Activated T-cell treated with anti-CD3 and anti-CD28 coated beads for 24 hours (primary cell): ENCODE results near the gene ZMYM4.
"Not testable (repeated sequence)": the region's sequence is repeated elsewhere in the genome, so short reads cannot be mapped to it uniquely, and the experiment has no call there.

Experiments used
- DNase-seq: peaks from one replicate; pipeline ENCODE4 v3.0.0-alpha.2; 2020; ENCODE audit warnings: low read depth

ZMYM4 gene

DNA sequence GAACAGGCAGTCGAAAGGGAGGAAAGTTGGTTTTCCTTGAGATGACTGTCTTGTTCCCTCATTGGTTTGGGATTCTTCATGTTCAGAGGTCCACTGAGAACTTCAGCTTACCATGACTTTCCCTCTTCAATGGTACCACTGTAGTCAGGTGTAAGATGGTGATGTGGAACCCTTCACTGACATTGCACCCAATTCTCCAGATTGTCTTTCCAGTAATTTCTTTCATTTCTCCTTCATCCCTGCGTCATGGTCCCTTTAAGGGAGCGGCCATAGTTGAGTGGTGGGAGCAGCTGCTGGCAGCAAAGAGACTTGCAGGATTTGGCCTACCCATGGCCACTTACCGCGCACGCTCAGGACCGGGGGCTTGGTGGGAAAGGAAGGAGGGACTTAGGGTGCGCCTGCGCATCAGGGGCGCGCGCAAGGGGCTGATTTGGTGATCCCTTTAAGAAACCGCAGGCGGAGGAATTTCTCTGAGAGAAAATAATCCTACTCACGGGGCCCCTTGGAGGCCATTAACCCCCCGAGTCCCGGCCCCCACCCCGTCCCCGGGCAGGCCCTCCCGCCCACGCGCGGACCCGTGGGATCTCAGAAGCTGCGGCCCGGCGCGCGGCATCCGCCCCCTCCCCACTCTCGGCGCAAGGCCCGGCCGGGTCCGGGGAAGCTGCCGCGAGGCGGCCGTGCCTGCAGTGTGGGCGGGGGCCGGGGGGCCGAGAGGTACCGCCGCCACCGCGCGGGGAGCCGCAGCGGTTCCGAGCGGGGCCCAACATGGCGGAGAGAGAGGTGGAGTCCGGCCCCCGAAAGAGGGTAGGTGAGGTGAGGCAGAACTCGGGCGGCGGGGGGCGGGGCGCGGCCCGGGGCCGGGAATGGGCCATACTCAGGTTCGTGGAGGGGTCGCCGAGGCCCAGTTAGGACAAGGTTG is at the start of gene ZMYM4:
TSS of gene ZMYM4 (plus strand) at position 428 of the 919 bp plus-strand sequence. CDS start at position 766, 338 bp downstream.
- DNase-seq = peak; percentile 87

DNA sequence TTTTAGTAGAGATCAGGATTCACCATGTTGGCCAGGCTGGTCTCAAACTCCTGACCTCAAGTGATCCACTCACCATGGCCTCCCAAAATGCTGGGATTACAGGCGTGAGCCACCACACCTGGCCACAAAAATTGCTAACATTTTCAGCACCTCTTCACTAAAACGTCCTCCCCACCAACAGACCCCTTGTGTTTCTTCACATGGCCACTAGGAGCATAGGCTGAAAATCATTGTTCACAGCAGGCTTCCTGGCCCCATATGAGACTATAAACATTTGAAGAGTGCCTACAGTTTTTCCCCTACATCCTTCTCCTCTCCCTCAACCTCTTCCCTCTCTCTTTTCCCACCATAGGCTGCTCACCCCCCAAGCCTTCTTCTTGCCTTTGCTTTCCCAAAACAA is 47.5 kb upstream of the ZMYM4 start:
- DNase-seq = peak; percentile 1

DNA sequence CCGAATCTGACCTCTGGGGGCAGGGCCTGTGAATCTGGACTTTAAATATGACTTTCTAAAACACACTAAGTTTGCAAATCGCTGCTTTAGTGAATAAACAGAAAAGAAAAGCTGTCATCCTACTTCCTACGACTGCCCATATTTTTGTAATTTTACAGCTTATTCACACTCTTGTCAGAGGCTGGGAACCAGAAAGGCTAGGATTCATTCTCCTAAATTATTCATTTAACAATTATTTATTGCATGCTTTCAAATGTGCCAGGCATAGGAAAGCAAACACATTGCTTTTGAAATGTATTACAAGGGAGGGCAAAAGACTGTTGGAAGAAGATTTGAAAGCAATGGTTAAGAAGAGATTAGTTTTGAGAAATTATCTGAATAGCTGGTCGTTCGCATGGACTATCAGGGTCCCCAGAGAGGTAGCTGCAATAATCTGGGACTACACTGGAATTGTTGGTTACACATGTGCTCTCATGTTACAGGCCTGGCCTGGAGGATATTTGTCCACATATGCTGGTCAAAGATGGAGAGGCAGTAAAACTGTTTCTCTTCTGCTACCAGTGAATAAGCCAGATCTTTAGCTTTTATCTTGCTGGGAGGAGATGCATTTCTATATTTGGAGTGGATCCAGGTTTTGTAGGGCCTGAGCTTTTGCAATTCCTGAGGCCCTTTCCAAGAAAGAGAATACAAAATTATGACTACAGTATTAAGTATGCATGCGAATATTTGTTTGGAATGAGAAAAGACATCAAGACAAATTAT is 46.0 kb upstream of the ZMYM4 start:
- no peak for DNase-seq

DNA sequence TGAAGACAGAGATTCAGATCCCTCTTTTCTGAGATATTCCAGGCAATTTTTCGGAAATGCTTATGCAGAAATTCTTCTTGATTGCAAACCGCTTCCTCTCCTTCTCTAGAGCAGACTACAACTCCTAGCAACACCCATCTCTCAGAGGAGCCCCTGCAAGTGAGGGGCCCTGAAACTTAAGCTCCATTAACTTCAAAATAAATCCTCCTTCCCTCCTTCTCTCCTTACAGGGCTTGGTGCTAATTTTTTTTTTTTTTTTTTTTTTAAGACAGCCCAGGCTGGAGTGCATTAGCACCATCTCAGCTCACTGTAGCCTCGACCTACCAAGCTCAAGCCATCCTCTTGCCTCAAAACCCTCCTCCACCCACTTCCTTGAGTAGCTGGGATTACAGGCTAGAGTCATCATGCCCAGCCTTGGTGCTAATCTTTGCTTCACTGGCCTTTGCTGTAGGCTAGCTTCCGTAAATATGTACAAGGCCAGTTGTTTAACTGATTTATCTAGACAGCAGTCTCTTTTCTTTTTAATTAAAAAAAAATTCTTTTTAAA is 45.4 kb upstream of the ZMYM4 start:
- no peak for DNase-seq

DNA sequence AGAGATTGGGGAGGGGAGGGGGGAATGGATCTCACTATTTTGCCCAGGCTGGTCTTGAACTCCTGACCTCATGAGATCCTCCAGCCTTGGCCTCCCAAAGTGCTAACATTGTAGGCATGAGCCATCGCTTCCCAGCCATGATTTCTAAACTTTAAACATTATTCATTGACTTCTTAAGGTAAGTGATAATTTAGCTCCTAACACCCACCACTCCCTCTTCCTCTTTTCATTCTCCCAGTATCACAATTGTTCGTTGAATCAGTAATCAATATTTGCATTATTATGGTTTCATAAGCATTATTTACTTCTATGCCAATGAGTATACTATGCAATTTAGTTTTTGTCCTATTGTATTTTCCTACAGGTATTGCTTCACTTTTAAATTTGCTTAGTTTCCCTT is 42.0 kb upstream of the ZMYM4 start:
- no peak for DNase-seq

DNA sequence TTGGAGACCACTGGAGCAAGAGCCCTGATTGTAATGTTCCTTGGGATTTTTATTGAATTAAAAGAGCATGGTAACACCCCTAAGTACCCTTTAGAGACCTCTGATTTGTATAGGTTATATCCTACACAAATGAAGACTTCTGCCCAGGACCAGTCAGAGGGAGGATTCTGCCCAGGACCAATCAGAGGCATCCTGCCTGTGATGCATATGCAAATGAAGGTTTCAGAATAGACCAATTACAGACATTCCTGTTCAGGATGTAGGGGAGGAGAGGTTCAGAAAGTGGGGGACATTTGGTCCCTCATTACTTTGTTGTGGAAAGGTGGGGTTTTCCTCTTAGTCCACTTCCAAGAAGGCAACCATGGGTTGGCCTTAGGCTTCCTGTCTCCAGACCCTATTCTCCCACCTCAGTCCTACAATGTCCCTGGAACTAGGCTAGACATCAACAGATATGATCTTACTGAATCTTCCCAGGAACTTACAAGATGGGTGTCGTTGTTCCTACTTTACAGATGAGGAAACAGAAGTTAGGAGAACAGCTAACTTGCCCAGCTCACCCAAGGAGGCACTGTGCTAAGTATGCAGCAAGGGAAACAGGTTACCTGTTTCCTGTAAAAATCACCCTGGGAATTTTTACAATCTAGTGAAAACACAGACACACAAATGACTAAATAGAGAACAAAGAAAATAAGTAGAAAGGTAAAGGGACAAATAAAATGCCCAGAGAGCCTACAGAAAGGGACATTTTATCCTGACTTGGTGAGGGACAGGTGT is 38.7 kb upstream of the ZMYM4 start:
- DNase-seq = no peak

DNA sequence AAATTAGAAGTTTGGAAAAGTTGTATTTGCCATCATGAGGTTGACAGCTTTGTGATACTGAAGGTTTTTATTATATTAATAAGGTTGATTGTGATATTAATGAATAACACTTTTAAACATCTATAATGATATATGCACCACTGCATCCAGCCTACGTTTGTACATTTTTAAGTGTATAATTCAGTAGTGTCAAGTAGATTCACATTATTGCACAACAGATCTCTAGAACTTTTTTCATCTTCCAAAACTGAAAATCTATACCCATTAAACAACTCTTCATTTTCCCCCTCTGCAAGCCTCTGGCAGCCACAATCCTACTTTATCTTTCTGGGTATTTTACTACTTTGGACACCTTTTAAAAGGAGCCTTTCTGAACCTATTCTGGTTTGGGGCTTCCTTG is 37.2 kb upstream of the ZMYM4 start:
- DNase-seq = no peak

DNA sequence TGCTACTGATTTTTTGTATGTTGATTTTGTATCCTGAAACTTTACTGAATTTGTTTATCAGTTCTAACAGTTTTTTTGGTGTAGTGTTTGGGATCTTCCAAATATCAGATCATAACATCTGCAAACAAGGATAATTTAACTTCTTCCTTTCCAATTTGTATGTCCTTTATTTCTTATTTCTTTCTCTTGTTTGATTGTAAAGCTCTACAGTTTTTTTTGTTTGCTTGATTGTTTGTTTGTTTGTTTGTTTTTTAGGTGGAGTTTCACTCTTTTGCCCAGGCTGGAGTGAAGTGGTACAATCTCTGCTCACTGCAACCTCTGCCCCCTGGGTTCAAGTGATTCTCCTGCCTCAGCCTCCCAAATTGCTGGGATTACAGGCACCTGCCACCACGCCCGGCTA is 31.7 kb upstream of the ZMYM4 start:
- not testable (repeated sequence) for DNase-seq

DNA sequence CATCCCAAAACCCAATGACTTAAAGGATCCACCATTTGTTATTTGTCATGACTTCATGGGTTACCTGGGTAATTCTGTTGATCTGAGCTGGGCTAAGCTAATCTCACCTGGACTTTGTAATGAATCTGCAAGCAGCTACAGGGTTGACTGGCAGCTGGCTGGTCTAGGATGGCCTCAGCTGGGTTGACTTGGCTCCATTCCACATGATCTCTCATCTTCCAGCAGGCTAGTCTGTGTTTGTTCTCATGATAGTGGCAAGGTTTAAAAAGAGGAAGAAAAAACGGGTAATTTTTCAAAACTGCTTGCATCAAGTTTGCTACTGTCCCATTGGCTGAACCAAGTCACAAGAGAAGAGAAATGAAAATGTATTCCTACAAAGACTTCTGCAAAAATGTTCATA is 24.8 kb upstream of the ZMYM4 start:
- DNase-seq = no peak

DNA sequence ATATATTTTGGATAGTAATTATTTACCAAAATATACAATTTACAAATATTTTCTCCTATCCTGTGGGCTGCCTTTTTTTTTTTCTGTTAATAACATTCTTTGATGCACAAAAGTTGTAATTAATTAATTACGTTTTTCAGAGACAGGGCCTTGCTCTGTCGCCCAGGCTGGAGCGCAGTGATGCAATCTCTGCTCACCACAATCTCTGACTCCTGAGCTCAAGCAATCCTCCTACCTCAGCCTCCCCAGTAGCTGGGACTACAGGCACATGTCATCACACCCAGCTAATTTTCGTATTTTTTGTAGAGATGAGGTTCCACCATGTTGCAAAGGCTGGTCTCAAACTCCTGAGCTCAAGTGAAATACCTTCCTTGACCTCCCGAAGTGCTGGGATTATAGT is 21.3 kb upstream of the ZMYM4 start:
- DNase-seq = no peak

DNA sequence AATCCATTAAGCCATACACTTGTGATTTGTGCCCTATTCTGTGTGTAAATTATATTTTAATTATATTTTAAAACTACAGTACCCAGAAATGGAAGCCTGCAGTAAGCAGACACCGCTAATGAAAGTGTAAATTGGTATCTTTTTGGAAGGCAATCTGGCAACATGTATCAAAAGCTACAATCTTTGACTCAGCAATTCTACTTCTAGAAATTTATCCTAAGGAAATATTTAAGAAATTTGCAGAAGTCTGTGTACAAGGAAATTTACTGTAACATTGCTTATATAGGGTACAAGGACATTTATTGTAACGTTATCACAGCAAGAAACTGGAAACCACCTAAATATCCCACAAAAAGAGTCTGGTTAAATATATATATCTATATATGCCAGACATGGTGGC is 14.6 kb upstream of the ZMYM4 start:
- DNase-seq = no peak

DNA sequence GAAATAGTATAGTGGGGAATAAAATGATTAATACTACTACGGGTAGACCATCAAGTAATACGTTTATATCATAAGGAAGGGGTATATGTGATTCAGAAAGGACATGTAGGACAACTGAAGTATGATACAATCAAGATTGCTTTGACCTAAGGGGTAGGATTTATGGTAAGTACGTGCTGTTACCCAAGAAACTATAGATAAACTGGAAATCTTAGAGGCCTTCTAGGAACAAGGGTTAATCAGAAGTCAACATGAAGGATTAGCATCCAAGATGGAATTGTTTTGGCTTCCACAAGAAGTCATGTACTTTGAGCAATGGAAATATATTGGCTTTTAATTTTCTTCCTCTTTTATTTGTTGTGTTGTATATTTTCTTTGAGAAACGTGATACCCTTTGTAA is 13.2 kb upstream of the ZMYM4 start:
- DNase-seq = no peak

DNA sequence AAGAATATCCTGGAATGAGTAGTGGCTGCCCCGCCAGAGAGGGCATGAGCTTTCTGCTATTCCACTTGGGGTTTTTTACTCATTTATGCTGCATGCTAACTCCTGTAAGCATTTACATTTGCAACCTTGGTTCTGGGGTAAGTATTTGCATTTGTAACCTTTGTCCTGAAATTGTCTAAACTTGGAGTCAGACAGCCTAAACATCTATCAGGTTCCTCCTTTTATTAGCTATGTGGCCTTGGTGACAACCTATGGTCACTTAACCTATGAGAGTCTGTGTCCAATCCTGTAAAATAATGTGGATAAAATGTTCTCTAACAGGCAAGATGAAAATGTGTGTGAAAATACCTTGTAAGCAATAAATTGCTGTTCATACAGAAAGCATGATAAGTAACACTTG is 8.9 kb upstream of the ZMYM4 start:
- DNase-seq = no peak

DNA sequence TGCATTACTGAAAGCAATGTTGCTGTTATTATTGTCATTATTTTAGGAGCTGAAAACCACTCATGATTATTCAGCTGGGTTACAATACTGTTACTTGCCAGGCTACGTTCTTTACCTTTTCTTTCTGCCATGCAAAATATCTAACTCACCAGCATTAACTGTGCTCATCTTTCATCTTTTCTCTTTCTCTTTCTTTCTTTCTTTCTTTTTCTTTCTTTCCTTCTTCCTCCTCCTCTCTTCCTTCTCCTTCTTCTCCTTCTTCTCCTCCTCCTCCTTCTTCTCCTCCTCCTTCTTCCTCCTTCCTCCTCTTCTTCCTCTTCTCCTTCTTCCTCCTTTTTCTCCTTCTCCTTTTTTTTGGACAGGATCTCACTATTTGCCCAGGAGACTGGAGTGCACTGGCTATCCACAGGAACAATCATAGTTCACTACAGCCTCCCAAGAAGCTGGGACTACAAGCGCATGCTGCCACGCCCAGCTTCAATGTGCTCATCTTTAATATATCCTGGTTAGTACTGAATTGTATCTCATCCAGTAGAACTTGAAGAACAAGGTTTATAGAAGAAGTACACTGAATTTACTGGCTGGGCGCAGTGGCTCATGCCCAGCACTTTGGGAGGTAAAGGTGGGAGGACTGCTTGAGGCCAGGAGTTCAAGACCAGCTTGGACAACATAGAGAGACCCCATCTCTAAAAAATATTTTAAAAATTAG is 6.9 kb upstream of the ZMYM4 start:
- DNase-seq = no peak

DNA sequence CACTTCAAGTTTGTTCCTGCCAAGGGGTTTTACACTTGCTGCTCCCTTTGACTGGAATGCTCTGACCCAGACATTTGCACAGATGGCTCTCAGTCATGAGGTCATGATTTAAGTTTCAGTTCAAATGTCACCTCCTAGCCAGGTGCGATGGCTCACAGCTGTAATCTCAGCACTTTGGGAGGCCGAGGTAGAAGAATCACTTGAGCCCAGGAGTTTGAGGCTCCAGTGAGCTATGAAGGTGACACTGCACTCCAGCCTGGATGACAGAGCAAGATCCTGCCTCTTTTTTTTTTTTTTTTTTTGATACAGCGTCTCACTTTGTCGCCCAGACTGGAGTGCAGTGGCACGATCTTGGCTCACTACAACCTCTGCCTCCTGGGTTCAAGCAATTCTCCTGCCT is 4.5 kb upstream of the ZMYM4 start:
- DNase-seq = no peak

DNA sequence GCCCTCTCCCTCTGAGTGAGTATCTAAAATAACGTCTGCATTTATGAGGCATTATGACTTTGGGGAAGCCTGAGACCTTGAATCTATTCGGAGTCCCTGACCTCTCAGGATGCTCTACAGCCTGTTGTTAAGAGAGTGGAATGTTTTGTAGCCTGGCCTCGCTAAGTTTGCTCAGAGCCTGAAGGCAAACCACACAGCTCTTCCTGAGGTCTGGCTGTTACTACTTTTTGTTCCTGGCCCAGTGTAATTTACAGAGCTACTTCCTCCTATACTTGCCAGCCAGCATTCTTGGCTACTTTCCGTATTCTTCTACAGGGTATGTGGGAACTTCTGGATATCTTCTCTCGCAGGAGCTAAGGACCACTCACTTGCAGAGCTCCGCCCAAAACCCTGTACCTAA is 3.6 kb upstream of the ZMYM4 start:
- DNase-seq = no peak

DNA sequence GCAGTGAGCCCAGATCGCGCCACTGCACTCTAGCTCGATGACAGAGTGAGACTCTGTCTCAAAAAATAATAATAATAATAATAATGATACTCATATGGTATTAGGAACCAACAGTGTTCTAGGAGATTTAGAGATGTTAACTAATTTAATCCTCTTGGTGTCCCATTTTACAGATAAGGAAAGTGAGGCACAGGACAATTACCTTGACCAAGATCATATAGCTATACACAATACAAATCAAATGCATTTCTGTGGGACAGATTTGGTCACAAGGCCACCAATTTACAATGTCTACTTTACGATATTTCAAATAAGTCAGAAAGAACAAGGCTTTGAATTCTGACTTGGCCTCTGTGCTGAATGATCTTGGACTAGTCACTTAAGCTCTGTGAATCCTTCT is 2.2 kb upstream of the ZMYM4 start:
- DNase-seq = no peak

DNA sequence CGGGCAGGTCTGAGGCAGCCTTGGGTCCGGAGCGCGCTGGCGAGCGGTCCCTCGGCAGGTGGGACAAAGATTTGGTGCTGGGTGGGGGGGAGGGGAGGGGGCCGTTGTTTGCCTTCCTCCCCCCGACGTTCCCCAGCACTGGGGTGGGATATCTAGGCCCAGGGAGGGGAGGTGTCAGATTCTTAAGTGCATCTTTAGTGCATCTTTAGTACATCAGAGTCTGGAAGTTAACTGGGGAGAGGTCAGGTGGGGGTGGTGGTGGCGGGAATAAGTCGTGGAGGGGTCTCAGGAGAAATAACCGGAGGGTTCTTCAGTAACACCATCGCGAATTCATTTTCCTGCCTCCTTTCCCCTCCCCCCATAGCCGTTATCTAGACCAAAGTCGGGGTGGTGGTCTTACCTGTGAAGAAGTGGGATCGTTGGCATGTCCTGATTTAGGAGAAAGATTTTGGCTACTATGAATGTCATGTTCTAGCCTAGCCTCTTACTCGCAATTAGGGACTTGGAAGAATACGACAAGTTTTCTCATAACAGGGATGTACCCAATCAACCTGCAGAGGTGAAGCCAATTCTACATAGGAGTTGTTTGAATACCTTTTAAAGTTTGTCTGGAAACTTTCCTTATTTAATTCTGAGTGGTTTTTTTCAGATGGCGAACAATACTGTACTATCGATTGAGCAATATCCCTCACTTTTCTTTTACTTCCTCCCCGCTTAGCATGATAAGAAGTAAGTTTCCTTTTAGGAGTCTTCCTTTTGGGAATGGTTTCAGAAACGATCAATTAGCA is 886 bp downstream of the ZMYM4 start:
- no peak for DNase-seq

DNA sequence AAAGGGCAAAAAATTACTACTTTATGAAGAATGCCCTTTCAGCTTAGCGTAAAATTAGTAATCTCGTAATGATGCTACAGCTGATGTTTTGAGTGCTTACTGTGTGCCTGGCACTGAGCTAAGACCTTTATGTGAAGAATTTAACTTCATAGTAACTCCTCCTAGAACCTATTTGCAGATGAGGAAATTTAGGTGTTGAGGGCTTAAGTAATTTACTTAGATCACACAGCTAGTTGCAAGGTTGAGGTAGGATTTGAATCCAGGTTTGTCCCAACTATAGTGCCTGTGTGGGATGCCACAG is 1.4 kb downstream of the ZMYM4 start:
- no peak for DNase-seq

DNA sequence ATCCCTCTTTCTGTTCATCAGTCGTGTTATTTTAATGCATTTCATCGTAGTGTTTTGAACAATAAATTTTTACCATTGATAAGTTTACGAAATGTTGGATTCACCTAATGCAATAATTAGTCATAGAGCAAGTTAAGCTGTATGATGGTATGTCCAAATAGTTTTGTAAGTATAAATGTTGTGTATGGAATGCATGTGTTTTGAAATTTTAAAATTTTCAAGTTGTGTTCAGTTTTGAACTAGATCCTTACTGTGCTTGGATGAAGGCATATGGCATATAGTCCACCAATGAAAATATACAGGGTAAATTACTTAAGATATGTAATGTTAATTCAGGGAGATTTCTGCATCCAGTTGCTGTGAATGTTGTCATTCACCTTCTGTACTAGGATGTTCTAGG is 2.3 kb downstream of the ZMYM4 start:
- no peak for DNase-seq

DNA sequence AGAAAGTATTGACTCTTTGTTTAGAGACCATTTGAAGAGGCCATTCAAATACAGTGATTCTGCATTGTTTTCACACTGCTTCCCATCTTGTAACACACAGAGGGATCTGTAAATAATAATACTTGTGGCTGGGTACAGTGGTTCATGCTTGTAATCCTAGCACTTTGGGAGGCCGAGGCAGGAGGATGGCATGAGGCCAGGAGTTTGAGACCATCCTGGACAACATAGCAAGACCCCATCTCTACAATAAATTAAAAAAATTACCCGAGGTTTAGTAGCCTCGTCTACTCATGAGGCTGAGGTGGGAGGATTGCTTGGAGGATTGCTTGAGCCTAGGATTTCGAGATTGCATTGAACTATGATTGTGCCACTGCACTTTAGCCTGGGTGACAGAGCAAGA is 5.7 kb downstream of the ZMYM4 start:
- DNase-seq = no peak
